ENCODE measurements around the gene PAQR5.

DNA sequence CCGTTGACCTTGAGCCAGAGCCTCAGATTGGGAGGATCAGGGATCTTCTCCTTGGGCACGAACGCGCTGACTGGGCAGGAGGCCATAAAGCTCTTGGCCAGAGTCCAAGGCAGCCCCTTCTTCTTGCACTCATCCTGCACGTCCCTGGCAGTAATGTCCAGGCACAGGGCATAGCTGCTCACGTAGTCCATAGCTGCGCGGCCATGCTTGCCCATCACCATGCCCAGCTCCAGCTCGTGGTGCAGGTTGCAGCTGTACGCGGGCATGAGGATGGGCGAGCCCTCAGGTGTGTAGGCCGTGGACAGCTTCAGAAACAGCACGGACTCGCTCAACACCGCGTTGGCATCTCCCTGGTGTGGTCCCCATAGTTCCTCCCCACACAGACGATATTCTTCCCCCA lies 136.0 kb downstream of the PAQR5 start:
- TF ChIP-seq, protein P1, sequence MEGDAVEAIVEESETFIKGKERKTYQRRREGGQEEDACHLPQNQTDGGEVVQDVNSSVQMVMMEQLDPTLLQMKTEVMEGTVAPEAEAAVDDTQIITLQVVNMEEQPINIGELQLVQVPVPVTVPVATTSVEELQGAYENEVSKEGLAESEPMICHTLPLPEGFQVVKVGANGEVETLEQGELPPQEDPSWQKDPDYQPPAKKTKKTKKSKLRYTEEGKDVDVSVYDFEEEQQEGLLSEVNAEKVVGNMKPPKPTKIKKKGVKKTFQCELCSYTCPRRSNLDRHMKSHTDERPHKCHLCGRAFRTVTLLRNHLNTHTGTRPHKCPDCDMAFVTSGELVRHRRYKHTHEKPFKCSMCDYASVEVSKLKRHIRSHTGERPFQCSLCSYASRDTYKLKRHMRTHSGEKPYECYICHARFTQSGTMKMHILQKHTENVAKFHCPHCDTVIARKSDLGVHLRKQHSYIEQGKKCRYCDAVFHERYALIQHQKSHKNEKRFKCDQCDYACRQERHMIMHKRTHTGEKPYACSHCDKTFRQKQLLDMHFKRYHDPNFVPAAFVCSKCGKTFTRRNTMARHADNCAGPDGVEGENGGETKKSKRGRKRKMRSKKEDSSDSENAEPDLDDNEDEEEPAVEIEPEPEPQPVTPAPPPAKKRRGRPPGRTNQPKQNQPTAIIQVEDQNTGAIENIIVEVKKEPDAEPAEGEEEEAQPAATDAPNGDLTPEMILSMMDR (IDR thresholded peaks at IDR 0.05) = no peak
- no peak for TF ChIP-seq POLR2A (IDR thresholded peaks at IDR 0.05)
